Measurements from ENCODE around the gene LIG3.
"Not testable (repeated sequence)": the region's sequence is repeated elsewhere in the genome, so short reads cannot be mapped to it uniquely, and the experiment has no call there.

The LIG3 gene

DNA sequence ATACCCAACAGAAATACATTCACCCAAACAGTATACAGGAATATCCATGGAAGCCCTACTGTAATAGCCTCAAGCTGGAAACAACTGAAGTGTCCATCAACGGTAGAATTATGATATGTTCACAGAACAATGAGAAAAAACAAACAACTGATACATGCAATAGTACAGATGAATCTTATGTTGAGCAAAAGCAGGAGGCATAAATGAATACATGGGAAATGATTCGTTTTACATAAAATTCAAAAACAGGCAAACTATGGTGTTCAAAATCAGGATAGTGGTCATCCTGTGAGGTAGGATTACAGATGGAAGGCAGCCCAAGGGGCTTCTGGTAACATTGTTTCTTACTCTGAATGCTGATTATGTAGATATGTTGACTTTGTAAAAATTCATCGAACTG lies 58.1 kb downstream of the LIG3 start:
- H3K4me3 ChIP-seq (ENCODE audit: low read depth, low read length): no peak overlapping the region
- TF ChIP-seq CTCF (IDR thresholded peaks at IDR 0.05; ENCODE audit: low read depth, low read length, missing control alignments): no peak
- no peak for DNase-seq (ENCODE audit: low read depth)

DNA sequence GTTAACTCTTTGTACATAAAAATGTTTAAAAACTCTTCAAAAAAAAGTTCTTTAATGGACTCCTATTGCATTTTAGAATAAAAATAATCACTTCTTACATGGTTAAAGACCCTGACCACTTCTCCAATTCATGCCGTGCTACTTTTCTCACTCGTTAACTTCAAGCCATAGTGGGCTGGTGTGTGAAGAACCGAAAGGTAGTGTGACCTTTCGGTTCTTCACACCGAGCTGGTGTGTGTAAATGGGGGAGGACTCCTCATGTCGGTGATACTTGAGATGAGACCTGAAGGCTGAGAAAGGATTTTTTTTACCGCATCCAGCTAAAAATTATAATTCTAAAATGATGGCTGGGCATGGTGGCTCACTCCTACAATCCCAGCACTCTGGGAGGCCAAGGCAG lies 61.1 kb downstream of the LIG3 start:
- no peak for TF ChIP-seq CTCF (IDR thresholded peaks at IDR 0.05; ENCODE audit: low read depth, low read length, missing control alignments)

GRCh38 chr17:35044181-35044580 lies 63.9 kb downstream of the LIG3 start:
- TF ChIP-seq CTCF (IDR thresholded peaks at IDR 0.05; ENCODE audit: low read depth, low read length, missing control alignments): no peak
- DNase-seq (ENCODE audit: low read depth): no peak
- H3K4me3 ChIP-seq (ENCODE audit: low read depth, low read length): no peak overlapping the region

More for the DNA sequence above, 61.1 kb downstream of the LIG3 start:
- H3K4me3 ChIP-seq (ENCODE audit: low read depth, low read length): no peak overlapping the region
- DNase-seq (ENCODE audit: low read depth): no peak

GRCh38 chr17:35045458-35045979 lies 65.2 kb downstream of the LIG3 start:
- H3K4me3 ChIP-seq (ENCODE audit: low read depth, low read length); DNase-seq (ENCODE audit: low read depth): not testable (repeated sequence)

DNA sequence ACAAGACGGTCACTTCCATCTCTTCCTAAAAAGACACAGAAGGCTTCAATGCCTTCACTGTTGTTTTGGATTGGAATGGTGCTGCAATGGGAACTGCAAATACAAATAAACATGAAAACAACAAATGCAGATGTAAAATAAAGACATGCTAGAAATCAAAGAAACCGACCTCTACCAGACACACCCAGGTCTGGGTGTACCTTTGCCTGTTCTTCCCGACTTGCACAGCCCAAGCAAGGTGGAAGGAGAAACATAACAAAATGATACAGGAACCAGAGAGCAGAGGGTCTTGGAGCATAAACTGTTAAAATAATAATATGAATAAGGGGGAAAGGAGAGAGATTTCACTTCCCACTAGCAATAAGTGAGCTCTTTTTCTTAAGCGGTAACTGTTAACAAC lies 65.9 kb downstream of the LIG3 start:
- peak overlapping the region; percentile 39 for H3K4me3 ChIP-seq (ENCODE audit: low read depth, low read length)
- DNase-seq (ENCODE audit: low read depth): no peak
- TF ChIP-seq CTCF (IDR thresholded peaks at IDR 0.05; ENCODE audit: low read depth, low read length, missing control alignments): no peak

DNA sequence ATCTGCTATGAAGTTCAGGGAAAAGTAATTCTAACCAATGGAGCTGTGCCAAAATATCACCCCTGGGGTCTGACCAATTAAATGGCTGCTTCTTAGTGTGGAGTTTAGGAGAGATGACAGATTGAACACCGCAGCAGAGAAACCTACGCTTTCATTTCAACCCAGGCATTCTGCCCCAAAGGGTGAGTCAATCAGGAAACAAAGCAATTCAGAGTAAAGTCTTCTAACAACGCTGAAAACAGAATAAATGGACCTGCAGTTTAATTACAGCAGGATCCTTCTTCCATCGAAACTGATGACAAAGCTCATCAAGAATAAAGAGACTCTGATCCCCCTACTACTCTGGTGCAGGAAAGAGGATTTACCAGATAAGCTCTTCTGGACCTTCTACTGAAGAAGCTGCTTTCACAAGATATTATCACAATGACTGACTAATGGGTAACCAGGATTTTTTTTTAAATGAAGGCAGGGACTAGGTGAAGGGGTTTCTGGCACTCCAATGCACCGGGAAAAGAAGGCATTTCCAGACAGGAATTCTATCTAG lies 66.5 kb downstream of the LIG3 start:
- peak; percentile 67 for DNase-seq (ENCODE audit: low read depth)
- TF ChIP-seq CTCF (IDR thresholded peaks at IDR 0.05; ENCODE audit: low read depth, low read length, missing control alignments): no peak
- H3K4me3 ChIP-seq (ENCODE audit: low read depth, low read length): peak overlapping the region; percentile 26; the same call in 1 of the 2 replicates

GRCh38 chr17:35048685-35049379 lies 68.5 kb downstream of the LIG3 start:
- no peak for TF ChIP-seq CTCF (IDR thresholded peaks at IDR 0.05; ENCODE audit: low read depth, low read length, missing control alignments)
- no peak overlapping the region for H3K4me3 ChIP-seq (ENCODE audit: low read depth, low read length)
- no peak for DNase-seq (ENCODE audit: low read depth)
